ENCODE results near the gene PGPEP1.
"Not testable (repeated sequence)": the region's sequence is repeated elsewhere in the genome, so short reads cannot be mapped to it uniquely, and the experiment has no call there.

Gene PGPEP1

DNA sequence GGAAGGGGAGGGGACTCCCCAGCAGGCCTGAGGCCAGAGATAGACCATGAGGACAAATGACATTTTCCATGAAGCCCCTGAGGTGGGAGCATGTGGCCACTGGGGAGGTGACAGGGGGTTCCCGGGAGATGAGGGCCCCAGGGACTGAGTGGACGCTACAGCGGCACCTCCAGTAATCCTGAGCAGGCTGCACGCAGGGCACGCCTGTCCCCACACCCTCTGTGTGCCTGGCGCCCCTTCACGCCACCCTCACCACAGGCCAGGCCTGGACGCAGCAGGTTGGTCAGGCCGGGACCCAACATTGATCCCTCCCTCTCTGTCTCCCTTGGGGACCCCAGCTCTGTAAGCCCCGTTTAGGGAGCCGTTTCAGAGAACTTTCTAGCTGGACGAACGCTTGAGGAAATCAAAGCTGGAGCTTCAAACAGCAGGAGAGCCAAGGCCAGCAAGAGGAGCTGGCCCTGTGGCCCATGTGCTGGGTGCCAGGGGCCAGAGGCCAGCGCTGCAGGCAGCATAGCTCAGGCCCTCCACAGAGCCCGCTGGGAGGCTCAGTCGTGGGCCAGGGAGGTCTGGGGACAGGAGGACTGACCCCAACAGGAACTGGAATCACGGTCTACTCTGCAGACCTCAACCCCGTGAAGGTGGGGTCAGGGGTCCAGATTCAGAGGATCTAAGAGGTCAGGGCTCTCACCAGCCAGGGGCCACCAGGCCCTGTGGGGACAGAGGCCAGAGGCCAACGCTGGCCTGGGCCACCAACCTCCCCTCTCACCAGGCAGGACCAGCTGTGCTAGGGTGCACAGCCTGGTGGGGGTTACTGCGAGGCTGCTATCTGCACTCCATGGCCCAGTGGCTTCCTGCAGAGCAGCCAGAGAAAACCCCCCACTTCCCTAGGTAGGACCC is 32.1 kb upstream of the PGPEP1 start:
- no peak for DNase-seq

GRCh38 chr19:18308948-18309325 is 31.5 kb upstream of the PGPEP1 start:
- DNase-seq: no peak

- DNase-seq: no peak
Measured at GRCh38 chr19:18309525-18310064, 30.8 kb upstream of the PGPEP1 start.

DNA sequence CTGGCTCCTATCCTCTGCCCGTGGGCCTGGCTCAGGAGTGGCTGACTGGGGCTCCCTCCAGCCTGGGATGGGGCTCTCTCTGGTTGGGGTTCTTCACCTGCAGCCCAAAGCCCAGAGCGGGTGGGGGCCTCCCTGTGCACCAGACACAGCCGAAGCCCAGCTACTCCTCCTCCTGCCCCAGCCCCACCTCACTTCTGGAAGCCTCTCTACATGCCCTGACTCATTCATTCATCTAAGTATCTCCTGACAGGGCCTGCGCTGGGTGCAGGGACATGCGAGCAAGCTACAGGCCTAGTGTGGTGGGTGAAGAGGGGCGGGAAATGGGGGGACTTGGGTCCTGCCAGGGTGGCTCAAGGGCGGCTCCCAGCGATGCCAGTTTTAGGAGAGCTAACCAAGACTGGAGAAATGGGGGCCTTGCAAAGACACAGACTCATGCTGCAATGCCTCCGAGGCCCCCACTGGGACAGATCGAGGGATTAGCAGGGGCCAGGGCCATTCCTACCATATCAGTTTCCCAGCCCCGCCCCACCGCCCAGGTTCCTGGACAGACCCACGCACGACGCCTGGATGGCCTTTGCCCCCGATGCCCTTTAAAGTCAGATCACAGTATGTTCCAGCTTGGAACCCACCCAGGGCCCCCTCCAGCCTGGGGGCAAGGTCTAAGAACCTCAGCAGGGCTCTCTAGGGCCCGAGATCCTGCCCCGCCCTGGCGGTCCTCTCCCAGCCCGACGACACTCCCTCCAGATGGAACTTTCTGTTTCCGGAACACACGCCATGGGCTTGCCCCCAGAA is 30.1 kb upstream of the PGPEP1 start:
- no peak for DNase-seq

- no peak for DNase-seq
Measured at GRCh38 chr19:18310966-18311365, 29.4 kb upstream of the PGPEP1 start.

DNA sequence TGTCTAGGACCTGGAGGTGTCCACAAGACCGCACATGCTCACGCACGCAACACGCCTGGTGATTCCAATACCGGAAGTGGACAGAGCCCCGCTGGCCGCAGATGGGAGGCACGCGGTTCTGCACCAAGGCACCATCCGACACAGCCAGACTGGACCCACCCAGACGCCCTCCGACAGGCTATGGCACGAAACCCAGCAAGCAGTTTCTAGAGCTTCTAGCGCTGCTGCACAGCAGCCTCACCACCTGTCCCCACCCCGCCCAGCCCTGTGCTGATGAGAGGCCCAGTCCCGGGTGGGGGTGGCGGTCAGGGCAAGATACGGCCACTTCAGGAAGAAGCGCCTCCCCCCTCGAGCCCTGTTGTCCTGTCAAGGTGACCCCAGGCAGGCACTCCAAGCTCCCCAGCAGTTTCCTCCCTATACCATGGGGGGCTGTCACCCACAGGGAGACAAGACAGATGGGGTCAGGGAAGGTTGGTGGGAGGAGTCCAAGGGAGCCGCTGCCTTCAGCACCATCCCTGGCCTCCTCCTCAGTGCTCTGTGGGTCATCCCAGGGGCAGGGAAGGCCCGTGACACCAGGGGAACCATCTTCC is 28.8 kb upstream of the PGPEP1 start:
- DNase-seq: no peak

DNA sequence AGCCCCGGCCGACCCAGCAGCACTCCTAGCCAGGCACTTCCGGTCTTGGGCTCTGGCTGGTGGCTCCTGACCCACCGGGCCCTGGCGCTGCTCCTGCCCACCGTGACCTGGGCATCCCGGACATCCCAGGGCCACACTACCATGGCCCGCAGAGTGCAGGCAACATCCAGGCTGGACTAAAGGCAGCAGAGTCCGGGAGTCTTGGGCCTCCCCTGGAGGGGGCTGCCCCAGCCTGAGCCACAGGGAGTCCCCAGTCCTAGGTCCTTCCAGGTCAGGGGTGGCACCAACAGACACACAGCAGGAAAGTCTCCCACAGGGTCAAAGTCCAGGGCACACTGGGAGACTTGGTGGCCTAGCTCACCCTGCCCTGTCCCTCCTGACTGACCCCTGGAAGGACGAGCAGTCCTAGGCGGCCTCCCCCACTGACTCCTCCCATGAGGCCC is 28.3 kb upstream of the PGPEP1 start:
- DNase-seq: no peak

- DNase-seq: no peak
Measured at GRCh38 chr19:18313398-18313797, 27.0 kb upstream of the PGPEP1 start.

- peak; percentile 54 for DNase-seq
Measured at GRCh38 chr19:18317961-18318800, 22.2 kb upstream of the PGPEP1 start.

DNA sequence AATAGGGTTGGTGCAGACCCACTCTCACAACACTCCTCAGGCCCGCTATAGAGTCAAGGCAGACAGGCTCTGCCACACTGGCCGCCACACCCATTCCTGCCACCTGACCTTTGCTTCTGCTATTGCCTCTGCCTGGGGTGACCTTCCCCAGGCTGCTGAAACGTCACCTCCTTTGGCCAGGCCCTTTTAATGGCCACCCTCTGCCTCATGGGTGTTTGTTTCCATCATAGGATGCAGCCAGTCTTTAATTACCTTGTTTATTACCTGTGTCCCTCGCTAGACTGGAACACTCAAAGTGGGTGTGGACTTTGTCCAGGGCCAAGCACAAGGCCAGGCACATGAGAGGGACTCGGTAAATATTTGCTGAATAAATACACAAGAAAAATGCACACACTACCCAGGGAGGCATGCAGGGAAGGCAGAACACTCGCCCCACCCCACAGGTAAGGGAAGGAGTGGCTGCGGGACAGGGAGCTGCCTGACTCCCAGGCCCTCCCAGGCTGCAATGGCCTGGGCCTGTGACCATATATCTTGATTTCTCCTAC is 20.7 kb upstream of the PGPEP1 start:
- no peak for DNase-seq

- DNase-seq: no peak
Measured at GRCh38 chr19:18320865-18321733, 19.3 kb upstream of the PGPEP1 start.

DNA sequence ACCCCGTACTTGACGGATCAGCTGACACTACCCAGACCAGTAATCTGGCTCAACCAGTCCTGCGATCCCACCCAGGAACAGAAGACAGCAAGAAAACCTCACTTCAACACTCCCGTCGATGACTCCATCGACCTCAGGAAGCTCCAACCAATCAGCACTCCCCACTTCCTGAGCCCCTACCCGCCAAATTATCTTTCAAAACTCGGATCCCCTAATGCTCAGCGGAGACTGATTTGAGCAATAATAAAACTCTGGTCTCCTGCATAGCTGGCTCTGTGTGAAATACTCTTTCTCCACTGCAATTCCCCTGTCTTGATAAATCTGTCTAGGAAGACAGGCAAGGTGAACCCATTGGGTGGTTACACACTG is 18.7 kb upstream of the PGPEP1 start:
- peak; percentile 81 for DNase-seq

DNA sequence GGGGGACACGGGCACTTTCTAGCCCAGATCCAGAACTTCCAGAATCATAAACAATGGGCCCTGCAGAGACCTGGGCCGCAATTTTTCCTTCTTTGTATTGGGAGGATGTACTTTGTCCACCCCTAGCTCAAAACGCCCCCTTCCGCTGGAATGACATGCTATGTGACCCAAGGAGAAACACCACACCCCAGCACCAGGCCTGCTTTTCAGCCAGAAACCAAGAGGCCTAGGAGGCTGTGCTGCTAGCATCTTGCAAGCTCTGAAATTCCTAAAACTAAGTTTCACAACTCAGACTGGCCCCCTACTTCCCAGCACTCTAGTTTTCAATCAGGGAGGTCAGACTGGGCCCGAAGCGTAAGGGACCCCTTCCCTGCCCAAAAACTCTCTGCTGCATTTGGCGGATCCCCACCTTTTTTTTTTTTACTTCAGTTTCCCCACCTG is 18.1 kb upstream of the PGPEP1 start:
- peak; percentile 73 for DNase-seq

GRCh38 chr19:18322759-18323460 is 17.5 kb upstream of the PGPEP1 start, which contains the start of gene LSM4:
LSM4 (minus strand) TSS chr19:18323076; CDS start chr19:18323020, 56 bp downstream.
- peak; percentile 99 for DNase-seq

DNA sequence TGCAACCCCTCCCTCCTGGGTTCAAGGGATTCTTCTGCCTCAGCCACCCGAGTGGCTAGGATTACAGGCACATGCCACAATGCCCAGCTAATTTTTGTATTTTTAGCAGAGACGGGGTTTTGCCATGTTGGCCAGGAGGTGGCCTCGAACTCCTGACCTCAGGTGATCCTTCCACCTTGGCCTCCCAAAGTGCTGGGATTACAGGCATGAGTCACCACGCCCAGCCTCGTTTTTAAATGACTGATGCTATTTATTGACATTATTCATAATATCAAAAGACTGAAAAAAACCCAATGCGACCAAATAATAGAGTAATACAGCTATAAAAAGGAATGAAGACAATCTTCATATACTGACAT is 16.0 kb upstream of the PGPEP1 start:
- not testable (repeated sequence) for DNase-seq

DNA sequence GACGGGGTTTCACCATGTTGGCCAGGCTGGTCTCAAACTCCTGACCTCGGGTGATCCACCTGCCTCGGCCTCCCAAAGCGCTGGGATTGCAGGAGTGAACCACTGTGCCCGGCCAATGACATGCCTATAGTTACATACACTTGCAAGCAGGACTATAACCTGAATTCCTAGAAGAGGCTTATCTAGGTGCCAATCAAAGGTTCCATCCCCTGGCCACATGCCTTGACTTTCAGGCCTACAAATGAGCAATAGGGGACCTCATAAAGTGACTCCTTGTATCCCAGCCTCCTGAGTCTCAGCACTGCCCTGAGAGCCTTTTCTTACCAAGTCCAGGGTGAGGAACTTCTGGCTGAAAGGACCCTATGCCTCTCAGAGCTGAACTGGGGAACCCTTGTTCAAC is 13.6 kb upstream of the PGPEP1 start:
- no peak for DNase-seq

GRCh38 chr19:18328340-18329034 is 11.9 kb upstream of the PGPEP1 start:
- DNase-seq: peak; percentile 99

- no peak for DNase-seq
Measured at GRCh38 chr19:18329035-18329376, 11.4 kb upstream of the PGPEP1 start.

GRCh38 chr19:18330868-18331267 is 9.5 kb upstream of the PGPEP1 start:
- DNase-seq: no peak
